Measurements from ENCODE around the gene MAK. TPM values are rescaled to one million over a fixed set of nuclear protein-coding genes. Genes with fewer than 3 reads are reported as not detected.
"Not testable (repeated sequence)": the region's sequence is repeated elsewhere in the genome, so short reads cannot be mapped to it uniquely, and the experiment has no call there.

The MAK gene, protein sequence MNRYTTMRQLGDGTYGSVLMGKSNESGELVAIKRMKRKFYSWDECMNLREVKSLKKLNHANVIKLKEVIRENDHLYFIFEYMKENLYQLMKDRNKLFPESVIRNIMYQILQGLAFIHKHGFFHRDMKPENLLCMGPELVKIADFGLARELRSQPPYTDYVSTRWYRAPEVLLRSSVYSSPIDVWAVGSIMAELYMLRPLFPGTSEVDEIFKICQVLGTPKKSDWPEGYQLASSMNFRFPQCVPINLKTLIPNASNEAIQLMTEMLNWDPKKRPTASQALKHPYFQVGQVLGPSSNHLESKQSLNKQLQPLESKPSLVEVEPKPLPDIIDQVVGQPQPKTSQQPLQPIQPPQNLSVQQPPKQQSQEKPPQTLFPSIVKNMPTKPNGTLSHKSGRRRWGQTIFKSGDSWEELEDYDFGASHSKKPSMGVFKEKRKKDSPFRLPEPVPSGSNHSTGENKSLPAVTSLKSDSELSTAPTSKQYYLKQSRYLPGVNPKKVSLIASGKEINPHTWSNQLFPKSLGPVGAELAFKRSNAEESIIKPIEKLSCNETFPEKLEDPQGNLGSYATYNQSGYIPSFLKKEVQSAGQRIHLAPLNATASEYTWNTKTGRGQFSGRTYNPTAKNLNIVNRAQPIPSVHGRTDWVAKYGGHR
- total RNA-seq (2014; rRNA removed; shearing (Covaris generic)) (not detected in 2 replicates), total RNA-seq (2022) (0.10 and 0.18 TPM in 2 replicates), Bru-seq, nascent RNA (percentile 21 among the genes with signal in this experiment), BruChase-seq, experiment 1, labeled RNA remaining after a 6-hour chase (percentile 19 among the genes with signal in this experiment), BruChase-seq, experiment 2, labeled RNA remaining after a 2-hour chase (percentile 20 among the genes with signal in this experiment)
- long read RNA-seq, partial matches to known transcripts: 0 of 8 reads
- long read RNA-seq, other reads (novel, unspliced or antisense): 8 of 8 reads

DNA sequence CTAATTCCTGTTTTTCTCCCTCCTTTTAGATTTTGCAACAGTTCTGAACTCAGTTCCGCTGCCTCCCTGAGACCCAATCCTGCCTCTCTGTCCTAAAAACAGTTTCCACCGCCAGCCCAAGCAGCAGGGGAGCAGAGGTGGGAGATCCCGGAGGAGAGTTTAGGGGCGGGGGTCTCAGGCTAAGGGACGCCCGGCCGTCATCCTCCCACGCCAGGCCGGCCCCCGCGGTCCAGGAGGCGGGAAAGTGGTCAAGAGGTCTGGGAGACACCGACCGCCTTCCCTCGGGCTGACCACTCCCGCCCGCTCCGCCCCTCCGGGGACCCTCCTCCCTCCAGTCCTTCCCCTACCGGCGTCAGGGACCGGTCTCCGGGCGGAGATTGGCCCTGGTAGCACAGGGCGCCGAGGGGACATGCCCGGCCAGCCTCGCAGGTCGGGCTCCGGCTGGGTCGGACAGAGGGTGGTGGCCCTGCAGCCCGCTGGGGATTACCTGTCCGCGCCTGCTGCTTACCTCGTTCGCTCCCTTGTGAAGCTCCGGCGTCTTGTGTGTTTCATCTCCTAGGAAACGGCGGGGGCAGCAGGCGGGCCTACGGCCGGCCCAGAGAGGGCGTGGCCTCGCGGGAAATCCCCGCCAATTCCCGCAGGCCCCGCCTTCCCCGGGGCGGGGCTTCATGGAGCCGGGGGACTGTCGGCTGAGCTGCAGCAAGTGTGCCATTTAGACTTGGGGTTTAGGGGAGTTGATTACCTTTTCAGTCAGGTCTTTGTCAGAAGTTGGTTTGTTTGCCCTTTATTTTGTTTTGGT, at the start of gene MAK:
TSS of gene MAK (minus strand) at position 545 of the 799 bp plus-strand sequence. CDS start 7,891 bp downstream, outside the sequence.
- H4K20me1 ChIP-seq (ENCODE audit: insufficient read depth, low read length): no peaks in the 10 kb centered on the region
- TF ChIP-seq EZH2phosphoT487 (IDR thresholded peaks at IDR 0.05; ENCODE audit: borderline replicate concordance, low read depth, low read length): no peak
- TF ChIP-seq, protein P1, sequence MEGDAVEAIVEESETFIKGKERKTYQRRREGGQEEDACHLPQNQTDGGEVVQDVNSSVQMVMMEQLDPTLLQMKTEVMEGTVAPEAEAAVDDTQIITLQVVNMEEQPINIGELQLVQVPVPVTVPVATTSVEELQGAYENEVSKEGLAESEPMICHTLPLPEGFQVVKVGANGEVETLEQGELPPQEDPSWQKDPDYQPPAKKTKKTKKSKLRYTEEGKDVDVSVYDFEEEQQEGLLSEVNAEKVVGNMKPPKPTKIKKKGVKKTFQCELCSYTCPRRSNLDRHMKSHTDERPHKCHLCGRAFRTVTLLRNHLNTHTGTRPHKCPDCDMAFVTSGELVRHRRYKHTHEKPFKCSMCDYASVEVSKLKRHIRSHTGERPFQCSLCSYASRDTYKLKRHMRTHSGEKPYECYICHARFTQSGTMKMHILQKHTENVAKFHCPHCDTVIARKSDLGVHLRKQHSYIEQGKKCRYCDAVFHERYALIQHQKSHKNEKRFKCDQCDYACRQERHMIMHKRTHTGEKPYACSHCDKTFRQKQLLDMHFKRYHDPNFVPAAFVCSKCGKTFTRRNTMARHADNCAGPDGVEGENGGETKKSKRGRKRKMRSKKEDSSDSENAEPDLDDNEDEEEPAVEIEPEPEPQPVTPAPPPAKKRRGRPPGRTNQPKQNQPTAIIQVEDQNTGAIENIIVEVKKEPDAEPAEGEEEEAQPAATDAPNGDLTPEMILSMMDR (conservative IDR thresholded peaks at IDR 0.05; ENCODE audit: low read length): no peak
- peak within 1 kb of the TSS; percentile 97 for H2AFZ ChIP-seq (ENCODE audit: low read length)
- H3K36me3 ChIP-seq (ENCODE audit: insufficient read depth, low read length): no peaks in the 10 kb centered on the region
- peak within 1 kb of the TSS; percentile 74 for H3K27ac ChIP-seq (ENCODE audit: low read depth, low read length, poor library complexity, severe bottlenecking)
- no TSS peak for BruUV-seq (replicated peaks)
- H3K4me3 ChIP-seq (ENCODE audit: low read depth, low read length, poor library complexity, severe bottlenecking): peak within 1 kb of the TSS; percentile 72
- ChIA-PET POLR2A (interaction anchor here (0.8 to 1.8 kb wide), 3 partner anchors 35 to 51 kb away, joined by 3 to 8 read pairs (median 3); no protein-coding TSS in a partner anchor), CTCF (ENCODE audit: unreplicated experiment) (no interaction called here)
- H3K79me2 ChIP-seq (ENCODE audit: insufficient read depth, low read depth, low read length): no peaks in the 10 kb centered on the region
- H3K4me1 ChIP-seq (ENCODE audit: insufficient read depth, low read length, poor library complexity, severe bottlenecking): peaks cover 22% of the 10 kb centered on the region
- peak; percentile 91 for DNase-seq (ENCODE audit: low spot score)
- intact Hi-C loops (cut with micrococcal nuclease; ENCODE audit: unreplicated experiment): loop anchor here (2.0 to 5.0 kb wide), 3 partner anchors 49 to 143 kb away; partner anchors contain the start of genes C6orf52, PAK1IP1 and SYCP2L
- H3K4me2 ChIP-seq (ENCODE audit: low read length): peak within 1 kb of the TSS; percentile 92
- no peaks in the 10 kb centered on the region for H3K9me3 ChIP-seq (ENCODE audit: low read length)
- no peaks in the 10 kb centered on the region for H3K9me2 ChIP-seq (ENCODE audit: insufficient read depth, low read length)

DNA sequence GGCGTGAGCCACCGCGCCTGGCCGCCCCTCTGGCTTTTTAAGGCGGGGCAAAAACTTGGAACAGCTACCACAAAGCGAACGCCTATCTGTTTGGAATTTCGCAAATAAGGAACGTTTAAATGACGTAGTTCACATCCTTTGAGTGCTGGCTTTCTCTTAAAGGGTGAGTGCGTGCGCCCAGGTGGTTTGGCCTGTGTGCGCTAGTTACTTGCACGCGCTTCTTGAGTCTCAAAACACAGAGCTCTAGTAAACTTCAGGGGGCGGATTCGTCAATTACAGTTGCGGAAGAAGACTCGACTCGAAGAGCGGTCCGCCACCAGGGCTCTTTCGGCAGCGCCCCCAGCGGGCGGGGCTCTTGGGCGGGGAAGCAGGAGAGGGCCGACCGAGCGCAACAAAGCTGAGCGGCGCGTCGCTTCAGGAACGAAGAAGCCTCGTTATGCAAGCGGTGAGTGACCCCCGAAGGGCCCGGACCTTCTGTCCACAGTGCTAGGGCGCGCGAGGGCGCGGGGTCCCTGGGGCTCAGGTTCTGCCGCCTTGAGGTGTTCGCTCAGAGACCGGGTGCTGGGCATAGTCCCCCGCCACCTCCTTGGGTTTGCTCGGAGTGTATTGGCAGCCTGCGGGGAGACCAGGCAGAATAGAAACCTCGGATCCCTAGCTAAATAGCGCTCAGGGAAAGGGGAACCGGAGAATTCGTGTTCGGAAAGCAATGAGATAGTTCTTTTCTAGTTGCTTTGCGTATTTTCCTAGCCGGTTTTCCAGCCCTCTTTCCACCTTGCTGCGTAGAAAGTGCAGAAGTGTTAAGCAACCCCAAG, 48.6 kb upstream of the MAK start, which contains the start of gene SYCP2L:
TSS of gene SYCP2L (plus strand) at position 362 of the 812 bp plus-strand sequence. CDS start at position 437, 75 bp downstream.
- ChIA-PET CTCF (ENCODE audit: unreplicated experiment) (no interaction called here), POLR2A (interaction anchor here (0.6 to 1.5 kb wide), 8 partner anchors 12 to 207 kb away, joined by 3 to 7 read pairs (median 3); partner anchors contain the start of gene SMIM13)
- Histone ChIP-seq H3K9me3 (ENCODE audit: low read length) (peaks cover 12% of the 10 kb centered on the region; the same call in 1 of the 2 replicates), H3K4me3 (ENCODE audit: low read depth, low read length, poor library complexity, severe bottlenecking) (no peak within 1 kb of the TSS), H3K36me3 (ENCODE audit: insufficient read depth, low read length) (no peaks in the 10 kb centered on the region), H3K79me2 (ENCODE audit: insufficient read depth, low read depth, low read length) (no peaks in the 10 kb centered on the region), H2AFZ (ENCODE audit: low read length) (no peak within 1 kb of the TSS), H3K4me2 (ENCODE audit: low read length) (no peak within 1 kb of the TSS), H4K20me1 (ENCODE audit: insufficient read depth, low read length) (no peaks in the 10 kb centered on the region), H3K4me1 (ENCODE audit: insufficient read depth, low read length, poor library complexity, severe bottlenecking) (peaks cover 15% of the 10 kb centered on the region), H3K27ac (ENCODE audit: low read depth, low read length, poor library complexity, severe bottlenecking) (no peak within 1 kb of the TSS), H3K9me2 (ENCODE audit: insufficient read depth, low read length) (no peaks in the 10 kb centered on the region)
- intact Hi-C loops (cut with micrococcal nuclease; ENCODE audit: unreplicated experiment): loop anchor here (2.0 kb wide), 1 partner anchor 48 kb away; the partner anchor contains the start of gene MAK
- no TSS peak for BruUV-seq (replicated peaks)
- DNase-seq (ENCODE audit: low spot score): no peak
- TF ChIP-seq, protein P1 (conservative IDR thresholded peaks at IDR 0.05; ENCODE audit: low read length): no peak
- no peak for TF ChIP-seq EZH2phosphoT487 (IDR thresholded peaks at IDR 0.05; ENCODE audit: borderline replicate concordance, low read depth, low read length)

DNA sequence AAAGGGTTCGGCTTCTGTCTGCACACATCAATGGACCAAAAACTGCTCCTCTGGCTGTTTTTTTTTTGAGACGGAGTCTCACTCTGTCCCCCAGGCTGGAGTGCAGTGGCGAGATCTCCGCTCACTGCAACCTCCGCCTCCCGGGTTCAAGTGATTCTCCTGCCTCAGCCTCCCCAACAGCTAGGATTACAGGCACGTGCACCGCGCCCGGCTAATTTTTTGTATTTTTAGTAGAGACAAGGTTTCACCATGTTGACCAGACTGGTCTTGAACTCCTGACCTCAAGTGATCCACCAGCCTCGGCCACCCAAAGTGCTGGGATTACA, 48.0 kb upstream of the MAK start:
- peaks cover 12% of the 10 kb centered on the region; the same call in 1 of the 2 replicates for H3K9me3 ChIP-seq (ENCODE audit: low read length)
- H3K4me2 ChIP-seq (ENCODE audit: low read length); H2AFZ ChIP-seq (ENCODE audit: low read length); H3K36me3 ChIP-seq (ENCODE audit: insufficient read depth, low read length); CTCF ChIA-PET (ENCODE audit: unreplicated experiment); H4K20me1 ChIP-seq (ENCODE audit: insufficient read depth, low read length); H3K4me3 ChIP-seq (ENCODE audit: low read depth, low read length, poor library complexity, severe bottlenecking); BruUV-seq (replicated peaks); H3K9me2 ChIP-seq (ENCODE audit: insufficient read depth, low read length); DNase-seq (ENCODE audit: low spot score); H3K27ac ChIP-seq (ENCODE audit: low read depth, low read length, poor library complexity, severe bottlenecking); H3K79me2 ChIP-seq (ENCODE audit: insufficient read depth, low read depth, low read length): not testable (repeated sequence)
- intact Hi-C loops (cut with micrococcal nuclease; ENCODE audit: unreplicated experiment): loop anchor here (2.0 kb wide), 1 partner anchor 48 kb away; the partner anchor contains the start of gene MAK
- POLR2A ChIA-PET: interaction anchor here (0.6 to 1.4 kb wide), 5 partner anchors 13 to 207 kb away, joined by 3 to 7 read pairs (median 3); partner anchors contain the start of gene SMIM13
- peaks cover 15% of the 10 kb centered on the region for H3K4me1 ChIP-seq (ENCODE audit: insufficient read depth, low read length, poor library complexity, severe bottlenecking)

Measured in OCI-LY7 (cell line).